Measurements from ENCODE around the gene AOC1.

GRCh38 chr7:150896562-150897209 is 44.4 kb downstream of the AOC1 start:
- TF ChIP-seq CTCF (IDR thresholded peaks at IDR 0.05; ENCODE audit: low read length) (no peak), EZH2 (IDR thresholded peaks at IDR 0.05; ENCODE audit: borderline replicate concordance, low read length) (no peak)
